Measurements from ENCODE around the gene DLG2.

The DLG2 gene

GRCh38 chr11:83918476-83918875 is 1708.7 kb downstream of the DLG2 start:
- TF ChIP-seq, protein P1, sequence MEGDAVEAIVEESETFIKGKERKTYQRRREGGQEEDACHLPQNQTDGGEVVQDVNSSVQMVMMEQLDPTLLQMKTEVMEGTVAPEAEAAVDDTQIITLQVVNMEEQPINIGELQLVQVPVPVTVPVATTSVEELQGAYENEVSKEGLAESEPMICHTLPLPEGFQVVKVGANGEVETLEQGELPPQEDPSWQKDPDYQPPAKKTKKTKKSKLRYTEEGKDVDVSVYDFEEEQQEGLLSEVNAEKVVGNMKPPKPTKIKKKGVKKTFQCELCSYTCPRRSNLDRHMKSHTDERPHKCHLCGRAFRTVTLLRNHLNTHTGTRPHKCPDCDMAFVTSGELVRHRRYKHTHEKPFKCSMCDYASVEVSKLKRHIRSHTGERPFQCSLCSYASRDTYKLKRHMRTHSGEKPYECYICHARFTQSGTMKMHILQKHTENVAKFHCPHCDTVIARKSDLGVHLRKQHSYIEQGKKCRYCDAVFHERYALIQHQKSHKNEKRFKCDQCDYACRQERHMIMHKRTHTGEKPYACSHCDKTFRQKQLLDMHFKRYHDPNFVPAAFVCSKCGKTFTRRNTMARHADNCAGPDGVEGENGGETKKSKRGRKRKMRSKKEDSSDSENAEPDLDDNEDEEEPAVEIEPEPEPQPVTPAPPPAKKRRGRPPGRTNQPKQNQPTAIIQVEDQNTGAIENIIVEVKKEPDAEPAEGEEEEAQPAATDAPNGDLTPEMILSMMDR (IDR thresholded peaks at IDR 0.05; ENCODE audit: low read depth, low read length), result no peak
- in situ Hi-C loops (cut with HindIII; ENCODE audit: low sequenced_read_pairs), result no loop called here
- DNase-seq (ENCODE audit: low read depth, low spot score), result peak; percentile 8
- no peak overlapping the region for H3K4me3 ChIP-seq (ENCODE audit: low read depth, low read length)

DNA sequence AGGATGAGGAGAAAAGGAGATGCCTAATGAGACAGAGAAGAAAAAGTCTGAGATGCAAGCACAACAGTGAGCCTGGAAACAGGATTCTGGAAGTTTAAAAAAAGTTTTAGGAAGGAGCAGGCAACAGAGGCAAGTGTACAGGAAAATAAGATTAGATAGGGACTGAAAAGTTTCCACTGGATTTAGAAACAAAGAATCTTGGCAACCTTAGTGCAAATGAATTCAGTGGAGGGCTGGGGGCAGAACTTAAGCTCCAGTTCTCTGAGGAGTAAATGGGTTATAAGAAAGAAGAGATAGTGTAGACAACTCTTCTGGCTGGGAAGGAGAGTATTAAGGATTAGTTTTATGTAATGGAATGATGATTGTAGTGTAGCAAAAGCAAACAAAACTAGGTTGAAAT is 1712.1 kb downstream of the DLG2 start:
- H3K4me3 ChIP-seq (ENCODE audit: low read depth, low read length), result no peak overlapping the region
- in situ Hi-C loops (cut with HindIII; ENCODE audit: low sequenced_read_pairs), result no loop called here
- DNase-seq (ENCODE audit: low read depth, low spot score), result no peak
- TF ChIP-seq, protein P1 (IDR thresholded peaks at IDR 0.05; ENCODE audit: low read depth, low read length), result no peak

DNA sequence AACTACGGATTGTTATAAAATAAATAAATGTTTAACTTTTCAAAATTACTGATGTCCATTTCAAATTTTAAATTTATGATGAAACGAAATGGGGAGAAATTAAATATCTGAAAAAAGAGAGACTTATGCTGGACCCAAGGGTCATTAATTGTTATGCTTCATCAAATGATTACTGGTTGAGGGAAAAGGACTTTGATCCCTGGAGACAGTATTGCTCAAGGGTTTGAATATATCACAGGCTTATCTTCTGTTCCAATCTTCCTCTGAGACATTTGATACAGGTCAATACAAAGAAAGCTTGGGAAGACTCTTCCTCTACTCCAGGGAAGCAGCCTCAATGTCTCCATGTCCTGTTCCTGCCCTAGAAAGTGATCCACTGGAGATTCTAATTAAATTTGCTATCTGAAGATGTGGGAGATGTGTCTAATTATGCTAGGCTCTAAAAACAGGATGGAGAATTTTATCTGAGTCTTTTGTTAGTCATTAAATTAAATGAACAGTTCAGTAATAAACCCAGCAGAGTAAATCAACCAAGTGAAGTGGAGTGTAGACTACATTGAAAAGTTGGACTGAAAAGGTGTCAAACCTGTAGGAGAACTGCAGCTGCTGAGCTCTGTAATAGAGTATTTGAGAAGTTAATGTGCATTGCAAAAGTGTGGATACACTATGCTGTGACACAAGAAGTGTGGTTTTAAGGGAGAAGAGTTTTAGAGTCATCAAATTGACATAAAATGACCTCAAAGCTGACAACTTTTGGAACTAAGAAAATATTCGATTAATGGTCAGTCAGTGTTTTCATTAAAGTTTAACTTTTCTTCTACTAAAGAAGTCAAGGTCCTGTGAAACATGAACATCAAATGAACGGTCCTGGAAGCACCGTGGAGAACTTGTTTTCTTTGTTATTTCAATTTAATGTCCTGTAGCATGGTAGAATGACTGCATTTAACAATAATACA is 1717.3 kb downstream of the DLG2 start:
- TF ChIP-seq, protein P1 (IDR thresholded peaks at IDR 0.05; ENCODE audit: low read depth, low read length), result no peak
- no peak overlapping the region for H3K4me3 ChIP-seq (ENCODE audit: low read depth, low read length)
- no peak for DNase-seq (ENCODE audit: low read depth, low spot score)
- in situ Hi-C loops (cut with HindIII; ENCODE audit: low sequenced_read_pairs), result no loop called here

DNA sequence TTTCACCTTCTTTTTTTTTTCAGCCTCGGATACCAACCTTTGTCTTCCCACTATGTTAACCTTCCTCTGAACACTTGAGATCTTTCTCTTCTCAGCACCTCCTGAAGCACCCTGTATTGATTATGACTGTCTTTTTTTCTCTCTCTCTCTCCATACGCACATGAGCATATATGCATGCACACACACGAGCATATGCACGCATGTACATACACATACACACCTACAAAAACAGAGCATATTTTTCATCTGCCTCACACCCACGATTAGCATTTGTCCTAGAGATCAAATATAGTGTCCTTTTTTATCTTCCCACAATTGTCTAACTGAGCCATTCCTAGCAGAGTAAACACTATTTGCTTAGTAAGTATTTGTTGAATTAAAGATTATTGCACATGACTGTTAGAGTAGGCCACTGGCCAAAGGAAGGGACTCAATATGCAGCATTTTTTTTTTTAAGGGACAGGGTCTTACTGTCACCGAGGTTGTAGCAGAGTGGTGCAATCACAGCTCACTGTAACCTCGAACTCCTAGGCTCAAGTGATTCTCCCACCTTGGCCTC is 1718.8 kb downstream of the DLG2 start:
- DNase-seq (ENCODE audit: low read depth, low spot score), result no peak
- TF ChIP-seq, protein P1 (IDR thresholded peaks at IDR 0.05; ENCODE audit: low read depth, low read length), result no peak
- no peak overlapping the region for H3K4me3 ChIP-seq (ENCODE audit: low read depth, low read length)
- in situ Hi-C loops (cut with HindIII; ENCODE audit: low sequenced_read_pairs), result no loop called here

DNA sequence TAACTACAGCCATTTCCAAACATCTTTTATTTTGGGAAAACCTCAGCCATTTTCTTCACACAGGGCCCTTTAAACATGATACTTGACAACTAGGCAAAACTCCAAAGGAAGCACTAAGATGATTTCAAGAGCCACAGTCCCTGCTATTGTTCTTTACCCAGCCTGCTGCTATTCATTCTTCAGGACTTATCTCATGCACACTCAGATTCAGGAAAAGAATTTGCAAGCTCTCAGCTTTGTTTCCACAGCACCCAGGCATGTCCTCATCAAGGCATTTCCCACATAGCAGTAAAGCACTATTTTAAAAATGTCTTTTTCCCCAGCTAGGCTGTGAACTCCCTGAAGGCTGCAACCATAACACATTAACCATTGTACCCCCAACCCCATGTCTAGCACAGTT is 1731.6 kb downstream of the DLG2 start:
- in situ Hi-C loops (cut with HindIII; ENCODE audit: low sequenced_read_pairs), result no loop called here
- DNase-seq (ENCODE audit: low read depth, low spot score), result no peak
- no peak overlapping the region for H3K4me3 ChIP-seq (ENCODE audit: low read depth, low read length)
- TF ChIP-seq, protein P1 (IDR thresholded peaks at IDR 0.05; ENCODE audit: low read depth, low read length), result no peak

- no peak for DNase-seq (ENCODE audit: low read depth, low spot score)
- TF ChIP-seq, protein P1 (IDR thresholded peaks at IDR 0.05; ENCODE audit: low read depth, low read length), result no peak
- H3K4me3 ChIP-seq (ENCODE audit: low read depth, low read length), result no peak overlapping the region
- in situ Hi-C loops (cut with HindIII; ENCODE audit: low sequenced_read_pairs), result no loop called here
These were observed 1745.7 kb downstream of the DLG2 start for GRCh38 chr11:83881428-83881827.

All from astrocyte of the spinal cord (primary cell).